SU-DHL-6 (cell line): ENCODE results near the gene DAGLB.

Source experiments
- H2AFZ ChIP-seq: fragments of 200-600 bp; sonication (generic); 2 replicates; pipeline ENCODE4 v1.6.1; 2014; ENCODE audit warnings: low read depth, mild to moderate bottlenecking, moderate library complexity, mixed read lengths, antibody characterized with exemption, low read length; ENCODE audit not compliant: severe bottlenecking
- H3F3A ChIP-seq: fragments of 200-600 bp; shearing (Covaris generic); 2 replicates; pipeline ENCODE4 v1.6.0; 2016; ENCODE audit warnings: antibody characterized with exemption, mild to moderate bottlenecking; ENCODE audit not compliant: insufficient read depth
- H3K27ac ChIP-seq: fragments of 200-600 bp; sonication (generic); 2 replicates; pipeline ENCODE4 v1.5.1; 2016; ENCODE audit warnings: low read depth, mild to moderate bottlenecking, low read length, moderate library complexity, mixed read lengths
- H3K27me3 ChIP-seq: fragments of 200-600 bp; sonication (generic), shearing (Covaris generic); 2 replicates; pipeline ENCODE4 v1.6.0; 2014; ENCODE audit warnings: mild to moderate bottlenecking, low read length
- H3K36me3 ChIP-seq: fragments of 200-600 bp; sonication (generic); 2 replicates; pipeline ENCODE4 v1.6.1; 2014; ENCODE audit warnings: mild to moderate bottlenecking, low read length, mixed read lengths
- H3K4me2 ChIP-seq: fragments of 300-600, 200-600 bp; shearing (Covaris generic), sonication (generic); 2 replicates; pipeline ENCODE4 v1.6.0; 2014; ENCODE audit warnings: low read length, low read depth, mild to moderate bottlenecking; ENCODE audit not compliant: poor library complexity, severe bottlenecking
- H3K4me3 ChIP-seq: fragments of 200-600 bp; sonication (generic); 2 replicates; pipeline ENCODE4 v1.5.1; 2014; ENCODE audit warnings: antibody characterized with exemption, low read length, mild to moderate bottlenecking, mixed read lengths; ENCODE audit not compliant: insufficient read depth, poor library complexity, severe bottlenecking
- H3K79me2 ChIP-seq: fragments of 200-600 bp; sonication (generic); 2 replicates; pipeline ENCODE4 v1.6.1; 2014; ENCODE audit warnings: mild to moderate bottlenecking, low read length, moderate library complexity; ENCODE audit not compliant: insufficient read depth
- H3K9ac ChIP-seq: fragments of 200-600 bp; sonication (generic); 2 replicates; pipeline ENCODE4 v1.7.0; 2014; ENCODE audit warnings: mild to moderate bottlenecking, low read length
- H3K9me2 ChIP-seq: fragments of 200-600 bp; sonication (generic); replicated peaks from 2 replicates; pipeline ENCODE4 v1.6.1; 2014; ENCODE audit warnings: low read length; ENCODE audit not compliant: insufficient read depth
- H3K9me3 ChIP-seq: fragments of 200-600 bp; sonication (generic); 2 replicates; pipeline ENCODE4 v1.6.1; 2014; ENCODE audit warnings: low read length, mixed read lengths; ENCODE audit not compliant: insufficient read depth
- H4K20me1 ChIP-seq: fragments of 200-600 bp; sonication (generic); 2 replicates; pipeline ENCODE4 v1.6.1; 2014; ENCODE audit warnings: low read depth, mild to moderate bottlenecking, antibody characterized with exemption, low read length, moderate library complexity, mixed read lengths
- CTCF ChIP-seq: fragments of 200-600 bp; sonication (generic); IDR thresholded peaks from one replicate; pipeline ENCODE4 v1.5.1; 2017; ENCODE audit warnings: antibody characterized with exemption, mild to moderate bottlenecking, low read length, moderate library complexity; ENCODE audit not compliant: insufficient read depth, poor library complexity, severe bottlenecking
- EZH2phosphoT487 ChIP-seq: fragments of 200-600 bp; sonication (generic), shearing (Covaris generic); conservative IDR thresholded peaks from 2 replicates; pipeline ENCODE4 v1.6.1; 2018; ENCODE audit warnings: mild to moderate bottlenecking, antibody characterized with exemption, low read length, moderate library complexity, mixed read lengths

The DAGLB gene

GRCh38 chr7:6447581-6448199 lies at the start of gene DAGLB:
DAGLB (minus strand) TSS chr7:6447954; CDS start chr7:6447842, 112 bp downstream.
- H3F3A ChIP-seq = no peaks in the 10 kb centered on the region
- H4K20me1 ChIP-seq = no peaks in the 10 kb centered on the region

GRCh38 chr7:6497637-6497905 lies 49.8 kb upstream of the DAGLB start:
- Histone ChIP-seq H3F3A (no peaks in the 10 kb centered on the region), H2AFZ (no peak overlapping the region), H3K9me3 (no peaks in the 10 kb centered on the region), H3K4me2 (no peak overlapping the region), H4K20me1 (no peaks in the 10 kb centered on the region), H3K36me3 (no peaks in the 10 kb centered on the region), H3K79me2 (no peaks in the 10 kb centered on the region), H3K9ac (no peak overlapping the region), H3K27me3 (no peaks in the 10 kb centered on the region), H3K27ac (no peak overlapping the region), H3K4me3 (no peak overlapping the region), H3K9me2 (no peaks in the 10 kb centered on the region)
- TF ChIP-seq CTCF (no peak), EZH2phosphoT487 (no peak)

More at GRCh38 chr7:6447581-6448199, at the start of gene DAGLB:
- H3K4me2 ChIP-seq = peak within 1 kb of the TSS; percentile 89
- peak within 1 kb of the TSS; percentile 72 for H3K4me3 ChIP-seq
- peaks cover 50% of the 10 kb centered on the region for H3K79me2 ChIP-seq
- no peaks in the 10 kb centered on the region for H3K9me3 ChIP-seq
- H3K9me2 ChIP-seq = no peaks in the 10 kb centered on the region
- H2AFZ ChIP-seq = peak within 1 kb of the TSS; percentile 94
- peaks cover 14% of the 10 kb centered on the region for H3K36me3 ChIP-seq
- peak within 1 kb of the TSS; percentile 91 for H3K9ac ChIP-seq
- H3K27me3 ChIP-seq = no peaks in the 10 kb centered on the region
- TF ChIP-seq EZH2phosphoT487 = no peak
- TF ChIP-seq CTCF = no peak
- H3K27ac ChIP-seq = peak within 1 kb of the TSS; percentile 24

GRCh38 chr7:6496842-6497636 lies 49.3 kb upstream of the DAGLB start:
- no peaks in the 10 kb centered on the region for H4K20me1 ChIP-seq
- no peak overlapping the region for H2AFZ ChIP-seq
- no peaks in the 10 kb centered on the region for H3K36me3 ChIP-seq
- no peaks in the 10 kb centered on the region for H3K79me2 ChIP-seq
- no peak overlapping the region for H3K9ac ChIP-seq
- TF ChIP-seq EZH2phosphoT487 (no peak), CTCF (no peak)
- H3F3A ChIP-seq = no peaks in the 10 kb centered on the region
- no peaks in the 10 kb centered on the region for H3K9me2 ChIP-seq
- H3K9me3 ChIP-seq = no peaks in the 10 kb centered on the region
- no peaks in the 10 kb centered on the region for H3K27me3 ChIP-seq
- H3K27ac ChIP-seq = no peak overlapping the region
- H3K4me2 ChIP-seq = no peak overlapping the region
- no peak overlapping the region for H3K4me3 ChIP-seq
